Endodermal cell (in vitro differentiated cells): ENCODE data around the gene PSMB7. TPM values are rescaled to one million over a fixed set of nuclear protein-coding genes. Genes with fewer than 3 reads are reported as not detected.

Experiments used
- DNase-seq: peaks from one replicate; pipeline ENCODE4 v3.0.0-alpha.2; 2017
- H3K27ac ChIP-seq: 2 replicates; pipeline ENCODE4 v1.5.1; 2013; ENCODE audit warnings: mild to moderate bottlenecking, low read depth, low read length, moderate library complexity
- H3K27me3 ChIP-seq: 2 replicates; pipeline ENCODE4 v1.6.1; 2013; ENCODE audit warnings: mild to moderate bottlenecking, low read length, moderate library complexity; ENCODE audit not compliant: insufficient read depth, control insufficient read depth, poor library complexity, severe bottlenecking
- H3K36me3 ChIP-seq: 2 replicates; pipeline ENCODE4 v1.7.0; 2013; ENCODE audit warnings: mild to moderate bottlenecking, low read length, moderate library complexity; ENCODE audit not compliant: control insufficient read depth, insufficient read depth
- H3K4me1 ChIP-seq: one replicate; pipeline ENCODE4 v1.7.0; 2013; ENCODE audit warnings: low read length; ENCODE audit not compliant: control insufficient read depth, insufficient read depth
- H3K4me3 ChIP-seq: 2 replicates; pipeline ENCODE4 v1.5.1; 2013; ENCODE audit warnings: mild to moderate bottlenecking, low read length, moderate library complexity
- H3K9ac ChIP-seq: 2 replicates; pipeline ENCODE4 v1.6.1; 2013; ENCODE audit warnings: mild to moderate bottlenecking, low read length, moderate library complexity; ENCODE audit not compliant: poor library complexity, severe bottlenecking; ENCODE audit errors: extremely low read depth
- H3K9me3 ChIP-seq: 2 replicates; pipeline ENCODE4 v1.6.1; 2013; ENCODE audit warnings: mild to moderate bottlenecking, low read length, moderate library complexity; ENCODE audit not compliant: control insufficient read depth
- H3K27ac Mint-ChIP-seq: 2 replicates; pipeline ENCODE4 v1.8.0; 2020; ENCODE audit warnings: mixed read lengths
- H3K27me3 Mint-ChIP-seq: 2 replicates; pipeline ENCODE4 v1.8.0; 2021; ENCODE audit warnings: mild to moderate bottlenecking, mixed read lengths; ENCODE audit not compliant: insufficient read depth
- H3K36me3 Mint-ChIP-seq: 2 replicates; pipeline ENCODE4 v1.8.0; 2020; ENCODE audit warnings: low read depth, mixed read lengths
- H3K4me1 Mint-ChIP-seq: 2 replicates; pipeline ENCODE4 v1.8.0; 2020; ENCODE audit warnings: mixed read lengths
- H3K4me3 Mint-ChIP-seq: 2 replicates; pipeline ENCODE4 v1.8.0; 2020; ENCODE audit warnings: mild to moderate bottlenecking, moderate library complexity, mixed read lengths
- H3K9me3 Mint-ChIP-seq: 2 replicates; pipeline ENCODE4 v1.8.0; 2020; ENCODE audit warnings: mild to moderate bottlenecking, mixed read lengths
- CTCF ChIP-seq: fragments of 200-600 bp; sonication (generic); conservative IDR thresholded peaks from 2 replicates; pipeline ENCODE4 v1.5.0; 2021; ENCODE audit warnings: antibody characterized with exemption, mild to moderate bottlenecking
- WGBS, 2 experiments: methylation state at CpG; one replicate each; pipeline versions ENCODE4 v1.1.5 to v1.1.7; 2013; ENCODE audit warnings: missing lambda C conversion rate in 2 of 2, mixed read lengths in 1 of 2; ENCODE audit not compliant: insufficient coverage in 1 of 2, insufficient read length in 1 of 2; 5-methylcytosine and 5-hydroxymethylcytosine counted together
- total RNA-seq, 2 donors: library from RNA; stranded (reverse); fragmentation: NEBNext Ultra II Directional in 1 of 2; extraction: Animal tissue kit (Norgen Biotek cat#: 25700) in 1 of 2; gene quantifications; 2 replicates in 1 of 2; 3 replicates in 1 of 2; pipeline ENCODE4 v1.2.1, GENCODE V29; 2021

PSMB7 gene
- total RNA-seq, 2 donors from 2014 or later: 203 to 223 TPM

GRCh38 chr9:124354346-124355038 is 60.8 kb downstream of the PSMB7 start:
- DNase-seq: peak; percentile 41
- Mint-ChIP-seq H3K9me3 (no peaks in the 10 kb centered on the region), H3K4me3 (no peak overlapping the region), H3K4me1 (peaks cover 4% of the 10 kb centered on the region), H3K27me3 (no peaks in the 10 kb centered on the region), H3K27ac (peak overlapping the region; percentile 62), H3K36me3 (peaks cover 34% of the 10 kb centered on the region)
- 90 to 100% methylated on average over 7 to 17 of the region's 17 CpGs for WGBS, 2 experiments
- no peak for TF ChIP-seq CTCF
- Histone ChIP-seq H3K9ac (no peak overlapping the region), H3K27ac (no peak overlapping the region), H3K4me3 (no peak overlapping the region), H3K9me3 (no peaks in the 10 kb centered on the region), H3K36me3 (peaks cover 66% of the 10 kb centered on the region), H3K4me1 (no peaks in the 10 kb centered on the region), H3K27me3 (no peaks in the 10 kb centered on the region)

GRCh38 chr9:124353811-124354274 is 61.4 kb downstream of the PSMB7 start:
- 88 to 90% methylated on average over 2 to 4 of the region's 4 CpGs for WGBS, 2 experiments
- Histone ChIP-seq H3K9ac (no peak overlapping the region), H3K4me3 (no peak overlapping the region), H3K27me3 (no peaks in the 10 kb centered on the region), H3K36me3 (peaks cover 70% of the 10 kb centered on the region), H3K4me1 (no peaks in the 10 kb centered on the region), H3K9me3 (no peaks in the 10 kb centered on the region), H3K27ac (no peak overlapping the region)
- TF ChIP-seq CTCF: no peak
- Mint-ChIP-seq H3K9me3 (no peaks in the 10 kb centered on the region), H3K36me3 (peaks cover 34% of the 10 kb centered on the region), H3K4me1 (peaks cover 4% of the 10 kb centered on the region), H3K4me3 (no peak overlapping the region), H3K27me3 (no peaks in the 10 kb centered on the region), H3K27ac (no peak overlapping the region)
- DNase-seq: no peak

- no peak for DNase-seq
- Mint-ChIP-seq H3K27ac (no peak overlapping the region), H3K4me3 (no peak overlapping the region), H3K36me3 (peaks cover 39% of the 10 kb centered on the region), H3K4me1 (no peaks in the 10 kb centered on the region), H3K27me3 (no peaks in the 10 kb centered on the region), H3K9me3 (no peaks in the 10 kb centered on the region)
- Histone ChIP-seq H3K27me3 (no peaks in the 10 kb centered on the region), H3K4me3 (no peak overlapping the region), H3K36me3 (peaks cover 76% of the 10 kb centered on the region), H3K9me3 (no peaks in the 10 kb centered on the region), H3K4me1 (no peaks in the 10 kb centered on the region), H3K9ac (no peak overlapping the region), H3K27ac (no peak overlapping the region)
- WGBS, 2 experiments: 93 to 97% methylated on average over 6 to 7 of the region's 7 CpGs
- no peak for TF ChIP-seq CTCF
These were observed 62.0 kb downstream of the PSMB7 start for GRCh38 chr9:124353166-124353768.
